Measurements from ENCODE around the gene RALGAPA2. TPM values are rescaled to one million over a fixed set of nuclear protein-coding genes. Genes with fewer than 3 reads are reported as not detected.

Gene RALGAPA2
- total RNA-seq, 1 experiment from 2014 or later: 13.4 TPM

DNA sequence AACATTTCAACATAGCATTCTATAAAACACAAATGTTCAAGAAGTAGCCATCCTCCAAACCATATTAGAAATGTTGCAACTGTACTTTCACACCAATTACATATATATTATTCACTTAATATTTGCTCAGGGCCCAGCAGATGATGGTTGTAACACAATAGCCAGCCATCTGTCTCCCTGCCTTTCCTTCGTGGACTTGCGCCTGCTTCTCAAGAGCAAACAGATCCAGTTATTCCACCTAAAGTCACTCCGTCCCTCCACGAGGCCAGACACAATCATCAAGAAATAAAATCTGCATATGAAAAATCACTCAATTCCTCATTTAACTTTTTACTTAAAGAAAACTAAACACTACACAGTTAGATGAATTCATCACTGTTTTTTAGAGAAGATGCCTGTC lies 160.4 kb downstream of the RALGAPA2 start:
- H3K9me3 ChIP-seq (ENCODE audit: control insufficient read depth, insufficient read depth, low read depth, low read length): no peaks in the 10 kb centered on the region
- H3K27ac ChIP-seq (ENCODE audit: low read length): no peak overlapping the region
- ChIA-PET CTCF (interaction anchor here (0.6 kb wide), 1 partner anchor 180 kb away, joined by 3 read pairs; no protein-coding TSS in a partner anchor), POLR2A (no interaction called here)
- BruUV-seq (replicated peaks): no TSS peak
- no peak for TF ChIP-seq POLR2AphosphoS5 (IDR thresholded peaks at IDR 0.05; ENCODE audit: low read depth, low read length)
- TF ChIP-seq SIN3A (IDR thresholded peaks at IDR 0.05; ENCODE audit: borderline replicate concordance, insufficient read depth, low read depth, low read length): no peak
- TF ChIP-seq, protein P1, sequence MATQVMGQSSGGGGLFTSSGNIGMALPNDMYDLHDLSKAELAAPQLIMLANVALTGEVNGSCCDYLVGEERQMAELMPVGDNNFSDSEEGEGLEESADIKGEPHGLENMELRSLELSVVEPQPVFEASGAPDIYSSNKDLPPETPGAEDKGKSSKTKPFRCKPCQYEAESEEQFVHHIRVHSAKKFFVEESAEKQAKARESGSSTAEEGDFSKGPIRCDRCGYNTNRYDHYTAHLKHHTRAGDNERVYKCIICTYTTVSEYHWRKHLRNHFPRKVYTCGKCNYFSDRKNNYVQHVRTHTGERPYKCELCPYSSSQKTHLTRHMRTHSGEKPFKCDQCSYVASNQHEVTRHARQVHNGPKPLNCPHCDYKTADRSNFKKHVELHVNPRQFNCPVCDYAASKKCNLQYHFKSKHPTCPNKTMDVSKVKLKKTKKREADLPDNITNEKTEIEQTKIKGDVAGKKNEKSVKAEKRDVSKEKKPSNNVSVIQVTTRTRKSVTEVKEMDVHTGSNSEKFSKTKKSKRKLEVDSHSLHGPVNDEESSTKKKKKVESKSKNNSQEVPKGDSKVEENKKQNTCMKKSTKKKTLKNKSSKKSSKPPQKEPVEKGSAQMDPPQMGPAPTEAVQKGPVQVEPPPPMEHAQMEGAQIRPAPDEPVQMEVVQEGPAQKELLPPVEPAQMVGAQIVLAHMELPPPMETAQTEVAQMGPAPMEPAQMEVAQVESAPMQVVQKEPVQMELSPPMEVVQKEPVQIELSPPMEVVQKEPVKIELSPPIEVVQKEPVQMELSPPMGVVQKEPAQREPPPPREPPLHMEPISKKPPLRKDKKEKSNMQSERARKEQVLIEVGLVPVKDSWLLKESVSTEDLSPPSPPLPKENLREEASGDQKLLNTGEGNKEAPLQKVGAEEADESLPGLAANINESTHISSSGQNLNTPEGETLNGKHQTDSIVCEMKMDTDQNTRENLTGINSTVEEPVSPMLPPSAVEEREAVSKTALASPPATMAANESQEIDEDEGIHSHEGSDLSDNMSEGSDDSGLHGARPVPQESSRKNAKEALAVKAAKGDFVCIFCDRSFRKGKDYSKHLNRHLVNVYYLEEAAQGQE (IDR thresholded peaks at IDR 0.05; ENCODE audit: insufficient read depth in 1 of 2, low read depth in 2 of 2, low read length in 1 of 2): no peak
- TF ChIP-seq, protein P2, sequence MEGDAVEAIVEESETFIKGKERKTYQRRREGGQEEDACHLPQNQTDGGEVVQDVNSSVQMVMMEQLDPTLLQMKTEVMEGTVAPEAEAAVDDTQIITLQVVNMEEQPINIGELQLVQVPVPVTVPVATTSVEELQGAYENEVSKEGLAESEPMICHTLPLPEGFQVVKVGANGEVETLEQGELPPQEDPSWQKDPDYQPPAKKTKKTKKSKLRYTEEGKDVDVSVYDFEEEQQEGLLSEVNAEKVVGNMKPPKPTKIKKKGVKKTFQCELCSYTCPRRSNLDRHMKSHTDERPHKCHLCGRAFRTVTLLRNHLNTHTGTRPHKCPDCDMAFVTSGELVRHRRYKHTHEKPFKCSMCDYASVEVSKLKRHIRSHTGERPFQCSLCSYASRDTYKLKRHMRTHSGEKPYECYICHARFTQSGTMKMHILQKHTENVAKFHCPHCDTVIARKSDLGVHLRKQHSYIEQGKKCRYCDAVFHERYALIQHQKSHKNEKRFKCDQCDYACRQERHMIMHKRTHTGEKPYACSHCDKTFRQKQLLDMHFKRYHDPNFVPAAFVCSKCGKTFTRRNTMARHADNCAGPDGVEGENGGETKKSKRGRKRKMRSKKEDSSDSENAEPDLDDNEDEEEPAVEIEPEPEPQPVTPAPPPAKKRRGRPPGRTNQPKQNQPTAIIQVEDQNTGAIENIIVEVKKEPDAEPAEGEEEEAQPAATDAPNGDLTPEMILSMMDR (IDR thresholded peaks at IDR 0.05): no peak
- TF ChIP-seq TCF7L2 (IDR thresholded peaks at IDR 0.05; ENCODE audit: low read depth, low read length): no peak
- ATAC-seq (no peak), DNase-seq (ENCODE audit: low read depth, low spot score) (no peak)
- H3K36me3 ChIP-seq (ENCODE audit: control insufficient read depth, insufficient read depth, low read length): no peaks in the 10 kb centered on the region
- in situ Hi-C loops (cut with HindIII; ENCODE audit: low pct_unique_long_range_greater_than_20kb, low sequenced_read_pairs): no loop called here
- no peaks in the 10 kb centered on the region for H3K27me3 ChIP-seq (ENCODE audit: control insufficient read depth, insufficient read depth, low read length)
- no peak overlapping the region for H3K4me3 ChIP-seq (ENCODE audit: low read depth in 2 of 2, low read length in 2 of 2)
- no peaks in the 10 kb centered on the region for H3K4me1 ChIP-seq (ENCODE audit: control insufficient read depth, insufficient read depth, low read length)
- intact Hi-C loops (cut with micrococcal nuclease; ENCODE audit: unreplicated experiment): no loop called here

DNA sequence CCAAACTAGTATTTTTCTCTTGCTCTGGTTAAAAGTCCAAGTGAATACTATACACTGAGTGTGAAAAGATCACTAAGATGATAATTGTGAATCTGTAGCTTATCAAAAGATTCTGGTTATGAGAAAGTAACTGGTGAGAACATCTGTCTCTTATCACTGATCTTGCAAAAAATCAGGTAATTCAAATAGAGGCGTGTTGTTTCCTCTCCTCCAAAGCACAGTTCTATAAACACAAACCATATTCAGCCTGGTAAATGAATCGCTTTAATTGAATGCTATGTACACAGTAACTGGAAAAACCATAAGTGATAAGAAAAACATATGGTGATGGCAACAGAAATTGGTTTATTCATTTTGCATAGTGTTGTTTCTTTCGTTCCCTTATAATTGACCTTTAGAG lies 161.0 kb downstream of the RALGAPA2 start:
- Histone ChIP-seq H3K4me3 (ENCODE audit: low read depth in 2 of 2, low read length in 2 of 2) (no peak overlapping the region), H3K4me1 (ENCODE audit: control insufficient read depth, insufficient read depth, low read length) (no peaks in the 10 kb centered on the region), H3K9me3 (ENCODE audit: control insufficient read depth, insufficient read depth, low read depth, low read length) (no peaks in the 10 kb centered on the region), H3K27me3 (ENCODE audit: control insufficient read depth, insufficient read depth, low read length) (no peaks in the 10 kb centered on the region), H3K36me3 (ENCODE audit: control insufficient read depth, insufficient read depth, low read length) (no peaks in the 10 kb centered on the region), H3K27ac (ENCODE audit: low read length) (no peak overlapping the region)
- TF ChIP-seq, protein P2 (IDR thresholded peaks at IDR 0.05): no peak
- no peak for TF ChIP-seq POLR2AphosphoS5 (IDR thresholded peaks at IDR 0.05; ENCODE audit: low read depth, low read length)
- TF ChIP-seq SIN3A (IDR thresholded peaks at IDR 0.05; ENCODE audit: borderline replicate concordance, insufficient read depth, low read depth, low read length): no peak
- no peak for TF ChIP-seq TCF7L2 (IDR thresholded peaks at IDR 0.05; ENCODE audit: low read depth, low read length)
- TF ChIP-seq, protein P1 (IDR thresholded peaks at IDR 0.05; ENCODE audit: insufficient read depth in 1 of 2, low read depth in 2 of 2, low read length in 1 of 2): no peak
- POLR2A ChIA-PET: no interaction called here
- DNase-seq (ENCODE audit: low read depth, low spot score) (no peak), ATAC-seq (no peak)
- in situ Hi-C loops (cut with HindIII; ENCODE audit: low pct_unique_long_range_greater_than_20kb, low sequenced_read_pairs) (no loop called here), intact Hi-C loops (cut with micrococcal nuclease; ENCODE audit: unreplicated experiment) (no loop called here)
- no TSS peak for BruUV-seq (replicated peaks)
- CTCF ChIA-PET: no interaction called here

All from Panc1 (cell line).